Hepatocyte (in vitro differentiated cells): ENCODE measurements around the gene IGFALS. TPM values are rescaled to one million over a fixed set of nuclear protein-coding genes. Genes with fewer than 3 reads are reported as not detected.

ENCODE experiments used
- DNase-seq: peaks from one replicate; pipeline ENCODE4 v3.0.0-alpha.2; 2016; ENCODE audit warnings: low spot score
- H2AFZ ChIP-seq: fragments of 200-600 bp; sonication (generic); 2 replicates; pipeline ENCODE4 v1.6.0; 2016; ENCODE audit warnings: antibody characterized with exemption, mild to moderate bottlenecking
- H3K27ac ChIP-seq: fragments of 200-600 bp; sonication (generic); 2 replicates; pipeline ENCODE4 v1.5.1; 2016; ENCODE audit warnings: mild to moderate bottlenecking
- H3K27me3 ChIP-seq: fragments of 200-600 bp; sonication (generic); 2 replicates; pipeline ENCODE4 v1.6.1; 2016
- H3K36me3 ChIP-seq: fragments of 200-600 bp; sonication (generic); replicated peaks from 2 replicates; pipeline ENCODE4 v1.5.1; 2016; ENCODE audit warnings: low read depth; ENCODE audit not compliant: insufficient read depth
- H3K4me1 ChIP-seq: fragments of 200-600 bp; sonication (generic); 2 replicates; pipeline ENCODE4 v1.5.1; 2016; ENCODE audit warnings: mild to moderate bottlenecking, moderate library complexity; ENCODE audit not compliant: insufficient read depth
- H3K4me2 ChIP-seq: fragments of 200-600 bp; sonication (generic); 2 replicates; pipeline ENCODE4 v1.6.0; 2016
- H3K4me3 ChIP-seq: fragments of 200-600 bp; sonication (generic); 2 replicates; pipeline ENCODE4 v1.5.1; 2016; ENCODE audit warnings: mild to moderate bottlenecking
- H3K79me2 ChIP-seq: fragments of 200-600 bp; sonication (generic); 2 replicates; pipeline ENCODE4 v1.6.0; 2017; ENCODE audit warnings: mild to moderate bottlenecking
- H3K9me2 ChIP-seq: fragments of 200-600 bp; sonication (generic); replicated peaks from 2 replicates; pipeline ENCODE4 v1.6.0; 2017; ENCODE audit warnings: mild to moderate bottlenecking; ENCODE audit not compliant: insufficient read depth
- H3K9me3 ChIP-seq: fragments of 200-600 bp; sonication (generic); 2 replicates; pipeline ENCODE4 v1.5.1; 2016; ENCODE audit warnings: low read depth, mild to moderate bottlenecking
- H4K20me1 ChIP-seq: fragments of 200-600 bp; sonication (generic); 2 replicates; pipeline ENCODE4 v1.6.0; 2016; ENCODE audit warnings: mild to moderate bottlenecking; ENCODE audit not compliant: insufficient read depth, poor library complexity, severe bottlenecking
- CTCF ChIP-seq: fragments of 200-600 bp; sonication (generic); IDR thresholded peaks from 2 replicates; pipeline ENCODE4 v1.5.1; 2016; ENCODE audit warnings: antibody characterized with exemption, mild to moderate bottlenecking; ENCODE audit not compliant: poor library complexity
- EZH2 ChIP-seq: fragments of 200-600 bp; sonication (generic); IDR thresholded peaks from 2 replicates; pipeline ENCODE4 v1.6.1; 2016; ENCODE audit warnings: antibody characterized with exemption, mild to moderate bottlenecking, borderline replicate concordance
- EZH2phosphoT487 ChIP-seq: fragments of 200-600 bp; sonication (generic); IDR thresholded peaks from one replicate; pipeline ENCODE4 v1.6.1; 2018; ENCODE audit warnings: antibody characterized with exemption, mild to moderate bottlenecking, low read depth, moderate library complexity; ENCODE audit not compliant: unreplicated experiment, severe bottlenecking
- WGBS: methylation state at CpG from one replicate; pipeline ENCODE4 v1.1.6; 2016; ENCODE audit warnings: low lambda C conversion rate; ENCODE audit errors: missing lambda C conversion rate; 5-methylcytosine and 5-hydroxymethylcytosine counted together
- polyA plus RNA-seq: library from polyadenylated mRNA; unstranded; fragments of >200 nt; fragmentation: Nextera tagmentation; extraction: Ambion mirVana; gene quantifications from 2 replicates; pipeline ENCODE4 v1.2.1, GENCODE V29; 2016
- total RNA-seq: library from RNA; depleted of rRNA; stranded (reverse); fragments of >200 nt; gene quantifications from 2 replicates; pipeline ENCODE4 v1.2.3, GENCODE V29; 2014

The IGFALS gene
- total and polyA plus RNA-seq, 2 experiments from 2014 or later, result 11.2 to 12.6 TPM

- DNase-seq, result no peak
- Histone ChIP-seq H3K9me3 (no peaks in the 10 kb centered on the region), H3K79me2 (peaks cover 40% of the 10 kb centered on the region), H3K27me3 (no peaks in the 10 kb centered on the region), H3K36me3 (no peaks in the 10 kb centered on the region), H4K20me1 (peaks cover 4% of the 10 kb centered on the region), H3K4me2 (peak overlapping the region; percentile 97), H3K9me2 (no peaks in the 10 kb centered on the region), H2AFZ (no peak overlapping the region), H3K4me1 (peaks cover 9% of the 10 kb centered on the region), H3K4me3 (no peak overlapping the region), H3K27ac (no peak overlapping the region)
- 92% methylated on average over 25 of the region's 27 CpGs for WGBS
- TF ChIP-seq CTCF (no peak), EZH2phosphoT487 (no peak), EZH2 (no peak)
Observed at GRCh38 chr16:1779741-1780676, 13.5 kb downstream of the IGFALS start.

- peaks cover 16% of the 10 kb centered on the region for H3K4me1 ChIP-seq
- no peaks in the 10 kb centered on the region for H3K27me3 ChIP-seq
- no peaks in the 10 kb centered on the region for H3K36me3 ChIP-seq
- no peak for DNase-seq
- H3K9me3 ChIP-seq, result no peaks in the 10 kb centered on the region
- WGBS, result 95% methylated on average over 8 of the region's 8 CpGs
- no peaks in the 10 kb centered on the region for H3K9me2 ChIP-seq
- no peak overlapping the region for H3K4me2 ChIP-seq
- TF ChIP-seq EZH2 (no peak), EZH2phosphoT487 (no peak), CTCF (no peak)
- H3K79me2 ChIP-seq, result peaks cover 40% of the 10 kb centered on the region
- H3K27ac ChIP-seq, result no peak overlapping the region
- no peak overlapping the region for H2AFZ ChIP-seq
- H4K20me1 ChIP-seq, result peaks cover 8% of the 10 kb centered on the region
- no peak overlapping the region for H3K4me3 ChIP-seq
Observed at GRCh38 chr16:1779234-1779701, 14.2 kb downstream of the IGFALS start.

- Histone ChIP-seq H3K4me1 (peaks cover 18% of the 10 kb centered on the region), H3K4me2 (no peak overlapping the region), H3K4me3 (no peak overlapping the region), H3K79me2 (peaks cover 42% of the 10 kb centered on the region), H2AFZ (no peak overlapping the region), H3K9me3 (no peaks in the 10 kb centered on the region), H3K27ac (no peak overlapping the region), H3K27me3 (no peaks in the 10 kb centered on the region), H3K9me2 (no peaks in the 10 kb centered on the region), H3K36me3 (no peaks in the 10 kb centered on the region), H4K20me1 (peaks cover 16% of the 10 kb centered on the region)
- WGBS, result 88% methylated on average over 28 of the region's 34 CpGs
- no peak for DNase-seq
- TF ChIP-seq EZH2phosphoT487, result no peak
- no peak for TF ChIP-seq CTCF
- TF ChIP-seq EZH2, result no peak
Observed at GRCh38 chr16:1778200-1779179, 15.0 kb downstream of the IGFALS start.
